GM04504 (cell line): Measurements from ENCODE around the gene APOM.

Source experiments
- DNase-seq: peaks from one replicate; pipeline ENCODE4 v3.0.0-alpha.2; 2012; ENCODE audit warnings: low read depth

APOM gene

DNA sequence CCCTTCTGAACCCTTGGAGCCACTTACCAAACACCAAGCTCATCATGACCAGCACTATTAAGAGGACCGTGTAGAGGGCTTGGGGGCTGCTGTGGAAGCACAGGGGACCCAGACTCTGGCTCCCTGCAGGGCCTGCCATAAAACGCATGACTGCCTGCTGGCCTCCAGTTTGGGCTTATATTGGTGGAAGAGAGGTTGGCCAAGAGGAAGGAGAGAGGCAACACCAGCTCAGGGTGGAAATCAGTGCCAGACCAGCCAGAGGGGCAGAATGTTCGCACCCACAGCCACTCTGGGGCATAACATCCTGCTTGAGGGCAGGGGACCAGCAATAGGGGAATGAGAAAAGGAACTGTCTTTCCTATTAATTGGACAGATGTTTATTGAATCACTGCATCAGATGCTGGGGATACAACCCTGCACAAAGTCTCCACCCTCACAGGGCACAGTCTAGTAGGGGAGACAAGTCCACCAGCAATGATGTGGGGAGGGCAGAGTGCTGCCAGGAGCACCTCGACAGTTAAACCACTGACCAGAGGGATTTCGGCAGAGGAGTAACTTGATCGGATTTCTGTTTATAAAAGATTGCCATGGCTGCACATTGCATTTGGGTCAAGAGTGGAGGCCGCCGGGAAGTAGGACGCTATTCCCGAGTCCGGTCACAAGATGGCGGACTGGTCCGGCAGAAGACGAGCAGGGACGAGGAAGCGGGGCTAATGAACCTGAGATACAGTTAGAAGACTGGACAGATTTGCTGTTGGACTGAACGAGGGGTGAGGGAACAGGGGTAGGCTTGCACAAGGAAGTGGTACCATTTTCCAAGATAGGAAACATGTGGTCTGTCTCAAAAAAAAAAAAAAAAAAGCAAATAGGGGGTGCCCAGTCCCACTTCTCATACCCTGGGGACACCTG is 24.8 kb downstream of the APOM start, which contains the start of gene LY6G5C:
TSS of gene LY6G5C (minus strand) at position 842 of the 909 bp plus-strand sequence. CDS start at position 148, 694 bp downstream.
- DNase-seq = peak; percentile 76

DNA sequence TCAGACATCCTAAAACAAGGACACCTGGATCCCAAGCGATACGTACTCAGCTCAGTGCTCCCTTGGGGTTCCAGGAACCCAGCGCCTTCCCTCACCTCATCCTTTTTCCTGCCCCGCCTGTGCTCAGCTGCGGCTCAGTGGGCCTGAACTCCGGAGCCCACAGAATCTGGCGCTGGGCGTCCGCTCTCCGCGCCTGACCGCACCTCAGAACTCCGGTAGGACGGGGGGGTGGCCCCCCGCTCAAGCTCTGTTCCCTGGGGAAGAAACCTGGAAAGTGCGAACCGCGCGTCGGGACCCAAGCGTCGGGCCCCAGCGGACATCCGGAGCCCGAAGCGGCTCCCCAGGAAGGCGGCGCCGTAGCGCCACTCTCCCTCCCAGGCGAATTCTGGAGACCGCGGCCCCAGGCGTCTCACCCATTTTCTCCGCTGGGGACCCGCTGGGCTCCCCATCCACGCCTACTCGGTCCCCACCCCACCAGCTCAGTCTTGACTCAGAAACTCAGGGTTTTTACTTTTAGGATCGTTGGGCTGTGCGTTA is 25.5 kb downstream of the APOM start:
- no peak for DNase-seq

GRCh38 chr6:31683591-31683990 is 27.9 kb downstream of the APOM start:
- no peak for DNase-seq

- DNase-seq = no peak
Observed at GRCh38 chr6:31686483-31686882, 30.8 kb downstream of the APOM start.

DNA sequence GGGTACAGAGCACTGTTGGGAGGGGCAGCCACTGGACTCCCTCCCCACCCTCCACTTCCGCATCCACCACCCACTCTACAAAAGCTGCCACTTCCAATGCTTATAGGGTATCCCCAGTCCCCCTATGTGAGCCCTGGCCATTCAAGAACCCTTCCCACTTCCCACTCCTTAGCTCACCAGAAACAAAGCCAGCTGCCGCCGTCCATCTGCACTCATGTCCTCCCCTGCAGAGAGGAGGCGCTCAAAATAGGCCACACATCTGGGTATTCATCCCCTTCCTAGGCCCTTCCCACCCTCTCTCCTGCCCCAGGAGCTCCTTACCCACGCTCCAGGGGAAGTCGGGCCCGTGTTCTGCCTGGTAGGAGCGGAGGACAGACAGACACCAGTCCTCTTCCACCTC is 31.6 kb downstream of the APOM start:
- DNase-seq = no peak

DNA sequence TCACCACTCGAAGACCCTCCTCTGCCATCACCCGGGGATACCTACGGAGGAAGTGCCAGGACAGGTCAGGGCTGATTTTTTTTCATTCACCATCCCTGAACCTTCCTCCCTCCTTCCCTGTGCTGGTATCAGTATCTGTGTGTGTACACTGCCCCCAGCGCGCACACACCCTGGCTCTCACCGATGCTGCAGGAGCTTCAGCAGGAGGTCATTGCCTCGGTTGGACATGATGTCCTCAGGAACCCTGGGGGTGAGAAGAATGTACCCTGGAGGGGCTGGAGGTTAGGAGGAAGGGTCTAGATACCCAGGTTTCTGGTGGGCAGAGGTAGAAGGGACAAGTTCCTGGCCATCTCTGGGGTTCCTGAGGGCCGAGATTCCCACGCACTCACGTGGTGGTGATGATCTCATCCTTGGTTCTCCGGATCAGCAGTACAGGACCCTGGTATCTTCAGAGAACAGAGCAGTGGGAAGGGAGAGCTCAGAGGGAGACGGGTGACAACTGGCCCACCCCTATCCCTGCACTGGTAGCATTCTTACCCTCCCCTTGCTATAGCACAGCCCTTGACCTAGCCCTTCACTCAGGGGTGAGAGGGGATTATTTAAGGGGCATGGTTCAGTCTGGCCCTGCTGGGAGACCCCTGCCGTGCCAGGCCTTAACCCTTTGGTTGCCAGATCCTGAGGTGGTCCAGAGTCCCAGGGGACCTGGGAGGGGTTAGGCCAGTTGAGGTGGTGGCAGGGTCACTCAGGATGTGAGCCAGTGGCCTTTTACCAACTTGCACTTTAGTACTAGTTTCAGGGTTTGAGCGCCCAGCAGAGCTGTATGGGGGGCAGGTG is 32.4 kb downstream of the APOM start:
- no peak for DNase-seq

DNA sequence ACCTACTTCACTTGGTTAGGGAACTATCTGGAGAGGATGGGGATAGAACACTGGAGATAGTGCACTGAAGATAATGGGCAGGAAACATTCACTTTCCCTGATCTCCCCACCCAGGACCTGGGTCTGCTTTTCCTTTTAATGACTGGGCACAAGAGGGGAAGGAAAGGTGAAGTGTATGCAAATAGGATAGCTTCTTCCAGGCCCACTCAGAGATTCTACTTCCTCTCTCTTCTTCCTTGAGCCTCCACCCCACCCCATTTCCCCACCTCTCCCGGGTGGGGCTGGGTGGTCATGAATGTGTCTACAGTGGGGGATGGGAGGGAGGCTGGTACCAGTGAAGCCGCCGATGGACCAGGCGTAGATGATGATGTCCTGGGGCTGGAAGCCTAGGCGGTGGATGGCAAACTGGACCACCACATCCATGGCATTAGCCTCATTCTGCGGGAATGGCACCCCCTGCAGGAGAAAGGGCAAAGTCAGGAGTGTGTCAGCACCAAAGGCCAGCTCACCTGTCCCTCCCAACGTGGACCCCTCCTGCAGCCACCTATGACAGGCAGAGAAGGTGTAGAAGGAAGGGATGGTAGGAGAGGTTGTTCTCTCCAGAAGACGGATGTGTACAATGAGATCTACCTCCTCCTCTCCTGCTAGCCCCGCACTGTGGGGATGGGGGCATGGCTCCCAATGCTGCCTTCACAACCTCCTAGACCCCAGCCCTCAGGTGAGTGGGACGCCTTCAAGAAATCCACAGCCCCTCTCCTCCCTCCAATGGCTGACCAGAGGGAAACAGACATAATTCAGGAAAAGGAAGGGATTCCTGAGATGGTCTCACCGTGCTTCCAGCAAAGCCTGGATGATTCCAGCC is 33.8 kb downstream of the APOM start:
- no peak for DNase-seq

- DNase-seq = no peak
Observed at GRCh38 chr6:31690231-31691077, 34.8 kb downstream of the APOM start.

- no peak for DNase-seq
Observed at GRCh38 chr6:31691078-31691463, 35.4 kb downstream of the APOM start.

DNA sequence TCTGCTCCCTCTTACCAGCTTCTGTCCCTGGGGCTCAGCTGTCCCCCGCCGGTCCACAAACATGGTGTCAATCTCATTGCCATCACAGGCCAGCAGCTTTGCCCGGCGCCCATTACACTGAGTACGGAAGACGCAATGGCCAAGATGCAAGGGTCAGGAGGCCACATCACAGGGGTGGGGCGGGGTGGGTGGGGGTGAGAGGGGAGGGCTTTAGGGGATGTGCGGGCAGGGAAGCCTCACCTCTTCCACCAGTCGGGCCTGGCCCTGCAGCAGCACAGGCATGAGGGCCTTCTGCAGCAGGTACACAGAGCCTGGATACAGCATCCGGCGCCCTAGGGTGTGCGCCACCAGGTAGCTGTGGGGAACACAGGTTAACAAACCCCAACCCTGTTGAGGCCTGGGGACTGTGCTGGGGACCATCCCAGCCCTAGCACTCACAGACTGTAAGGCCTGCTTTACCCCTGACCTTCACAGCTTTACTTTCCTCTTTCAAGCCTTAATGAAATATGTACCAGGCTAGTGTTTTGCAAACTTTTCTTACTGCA is 35.9 kb downstream of the APOM start:
- DNase-seq = no peak

DNA sequence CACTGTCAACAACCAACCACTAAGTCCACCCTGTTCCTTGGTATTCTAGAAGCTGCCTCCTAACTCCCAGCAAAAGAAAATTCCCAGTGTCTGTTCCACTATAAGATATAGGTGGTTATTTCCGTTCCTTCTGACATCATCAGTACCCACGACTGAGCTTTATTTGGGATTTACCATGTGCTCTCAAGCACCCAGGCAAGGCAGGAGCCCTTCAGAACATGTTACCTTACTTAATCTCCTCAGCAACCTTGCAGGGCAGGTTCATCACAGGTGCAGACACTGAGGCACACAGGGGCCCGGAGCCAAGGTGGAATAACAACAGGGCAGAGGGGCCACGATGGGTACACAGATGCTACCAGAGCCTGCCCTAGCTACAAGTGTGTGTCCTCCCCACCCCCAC is 36.7 kb downstream of the APOM start:
- no peak for DNase-seq

GRCh38 chr6:31692886-31693285 is 37.2 kb downstream of the APOM start:
- no peak for DNase-seq

GRCh38 chr6:31693535-31693934 is 37.8 kb downstream of the APOM start:
- DNase-seq = no peak

GRCh38 chr6:31697555-31697954 is 41.9 kb downstream of the APOM start:
- no peak for DNase-seq

GRCh38 chr6:31700740-31701401 is 45.2 kb downstream of the APOM start:
- no peak for DNase-seq

- no peak for DNase-seq
Observed at GRCh38 chr6:31701666-31702404, 46.1 kb downstream of the APOM start.

DNA sequence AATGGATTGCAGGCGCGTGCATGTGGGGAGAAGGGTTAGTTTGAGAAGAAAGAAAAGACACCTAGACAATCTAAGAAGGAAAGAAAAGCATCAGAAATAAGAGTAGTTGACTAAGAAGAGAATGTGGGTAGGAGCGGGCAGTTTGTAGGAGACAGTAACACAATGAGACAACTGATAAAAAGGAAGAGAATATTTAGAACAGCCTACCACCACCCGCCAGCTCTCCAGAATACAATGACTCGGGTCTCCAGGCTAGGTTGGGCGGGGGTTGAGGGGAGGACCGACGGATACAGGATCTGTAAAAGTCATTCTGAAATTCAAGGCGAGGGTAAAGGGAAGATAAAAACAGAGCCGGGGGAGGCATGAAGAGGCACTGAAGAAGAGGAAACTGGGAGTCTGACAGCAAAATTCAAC is 46.7 kb downstream of the APOM start:
- DNase-seq = no peak

- peak; percentile 96 for DNase-seq
Observed at GRCh38 chr6:31702819-31703716, 47.4 kb downstream of the APOM start, which contains the start of gene ABHD16A. TSS of gene ABHD16A (minus strand) at chr6:31703324. CDS start at chr6:31703281, 43 bp downstream.
